Thyroid gland (tissue), 4 donors: Measurements from ENCODE around the gene POLD2. TPM values are rescaled to one million over a fixed set of nuclear protein-coding genes. Genes with fewer than 3 reads are reported as not detected.

Experiments used
- DNase-seq, 2 donors: peaks; one replicate each; pipeline ENCODE4 v3.0.0-alpha.2; 2019
- H3K27ac ChIP-seq, 3 donors: fragments of 200-600 bp; sonication (generic); 1 replicate in 2 of 3; 2 replicates in 1 of 3; pipeline ENCODE4 v1.5.1; 2016 to 2019; ENCODE audit warnings: mild to moderate bottlenecking in 1 of 3, moderate library complexity in 1 of 3
- H3K27me3 ChIP-seq: fragments of 200-600 bp; sonication (generic); one replicate; pipeline ENCODE4 v1.5.1; 2019
- H3K36me3 ChIP-seq, 2 donors: fragments of 200-600 bp; sonication (generic); one replicate each; pipeline ENCODE4 v1.5.1; 2016 to 2019
- H3K4me1 ChIP-seq, 2 donors: fragments of 200-600 bp; sonication (generic); one replicate each; pipeline ENCODE4 v1.5.1; 2017 to 2019
- H3K4me3 ChIP-seq, 3 donors: fragments of 200-600 bp; sonication (generic); replicated peaks in 1 of 3; 1 replicate in 2 of 3; 2 replicates in 1 of 3; pipeline ENCODE4 v1.5.1; 2016; ENCODE audit warnings: mild to moderate bottlenecking in 1 of 3
- H3K9me3 ChIP-seq: fragments of 200-600 bp; sonication (generic); one replicate; pipeline ENCODE4 v1.5.1; 2017
- POLR2A ChIP-seq, 2 donors: fragments of 450-650 bp; IDR thresholded peaks; one replicate each; pipeline ENCODE4 v1.6.1; 2017; ENCODE audit warnings: antibody characterized with exemption in 2 of 2, mild to moderate bottlenecking in 2 of 2, moderate library complexity in 1 of 2
- WGBS, 2 donors: methylation state at CpG; one replicate each; pipeline ENCODE4 v1.1.5; 2017; 5-methylcytosine and 5-hydroxymethylcytosine counted together
- intact Hi-C: fragments of 100-400 bp; cut with DNase I; formaldehyde crosslinking; loops from one replicate; pipeline ENCODE4 v1.15.1; 2023
- total RNA-seq, 4 donors: library from RNA; depleted of rRNA; stranded (reverse); fragments of >200 nt; gene quantifications; one replicate each; pipeline ENCODE4 v1.2.3, GENCODE V29; 2016
- TF ChIP-seq, protein P1 (sequence below), 6 experiments: fragments of 200-600 bp in 3 of 6; fragments of 450-650 bp in 3 of 6; sonication (generic) in 3 of 6; IDR thresholded peaks; one replicate each; pipeline ENCODE4 v1.5.1; 2016 to 2019; ENCODE audit warnings: antibody characterized with exemption in 6 of 6, mild to moderate bottlenecking in 2 of 6, inconsistent platforms in 1 of 6, moderate library complexity in 1 of 6

Gene POLD2
- total RNA-seq, 4 donors from 2014 or later = 48.8 to 65.8 (median 55.1) TPM

DNA sequence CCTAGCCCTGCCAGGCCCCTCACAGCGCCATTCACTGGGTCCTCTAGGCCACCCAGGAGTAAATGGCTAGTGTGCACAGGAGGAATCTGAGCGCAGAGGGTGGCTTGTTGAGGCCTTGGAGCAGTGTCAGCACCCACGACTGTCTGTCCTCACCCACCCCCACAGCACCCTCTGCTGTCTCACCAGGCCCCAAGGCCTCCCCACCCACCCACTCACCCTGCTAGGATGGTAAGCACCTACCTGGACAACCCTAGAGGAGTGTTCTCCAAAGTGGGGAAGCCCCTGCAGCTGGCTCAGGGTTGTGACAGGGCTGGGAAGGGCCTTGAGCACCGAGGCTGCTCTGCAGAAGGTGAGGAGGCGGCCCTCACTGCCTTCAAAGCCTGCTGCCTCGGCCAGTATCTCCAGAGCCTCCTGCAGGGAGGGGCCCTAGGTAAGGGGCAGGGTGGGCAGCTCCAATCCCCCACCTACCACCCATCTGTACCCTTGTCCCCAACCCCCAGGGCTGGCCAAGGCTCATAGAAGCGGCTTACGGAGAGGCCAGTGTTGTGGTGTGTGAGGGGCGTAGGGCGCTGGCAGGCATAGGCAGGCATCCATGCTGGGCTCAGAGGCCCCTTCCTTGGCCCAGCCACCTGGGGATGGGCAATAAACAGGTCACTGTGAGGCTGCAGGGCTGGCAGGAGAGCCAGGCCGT lies 43.9 kb downstream of the POLD2 start:
- Histone ChIP-seq H3K4me3 (no peak overlapping the region), H3K27ac (peak overlapping the region in 2 of 3 donors; percentile 8 to 62), H3K27me3 (no peaks in the 10 kb centered on the region), H3K4me1 (peaks cover 27 to 52% of the 10 kb centered on the region in 2 donors), H3K36me3 (peaks cover 23 to 31% of the 10 kb centered on the region in 2 donors), H3K9me3 (no peaks in the 10 kb centered on the region)
- TF ChIP-seq, protein P1, sequence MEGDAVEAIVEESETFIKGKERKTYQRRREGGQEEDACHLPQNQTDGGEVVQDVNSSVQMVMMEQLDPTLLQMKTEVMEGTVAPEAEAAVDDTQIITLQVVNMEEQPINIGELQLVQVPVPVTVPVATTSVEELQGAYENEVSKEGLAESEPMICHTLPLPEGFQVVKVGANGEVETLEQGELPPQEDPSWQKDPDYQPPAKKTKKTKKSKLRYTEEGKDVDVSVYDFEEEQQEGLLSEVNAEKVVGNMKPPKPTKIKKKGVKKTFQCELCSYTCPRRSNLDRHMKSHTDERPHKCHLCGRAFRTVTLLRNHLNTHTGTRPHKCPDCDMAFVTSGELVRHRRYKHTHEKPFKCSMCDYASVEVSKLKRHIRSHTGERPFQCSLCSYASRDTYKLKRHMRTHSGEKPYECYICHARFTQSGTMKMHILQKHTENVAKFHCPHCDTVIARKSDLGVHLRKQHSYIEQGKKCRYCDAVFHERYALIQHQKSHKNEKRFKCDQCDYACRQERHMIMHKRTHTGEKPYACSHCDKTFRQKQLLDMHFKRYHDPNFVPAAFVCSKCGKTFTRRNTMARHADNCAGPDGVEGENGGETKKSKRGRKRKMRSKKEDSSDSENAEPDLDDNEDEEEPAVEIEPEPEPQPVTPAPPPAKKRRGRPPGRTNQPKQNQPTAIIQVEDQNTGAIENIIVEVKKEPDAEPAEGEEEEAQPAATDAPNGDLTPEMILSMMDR (IDR thresholded peaks at IDR 0.05) = no peak
- TF ChIP-seq POLR2A (IDR thresholded peaks at IDR 0.05) = no peak
- no peak for DNase-seq
- intact Hi-C loops = loop anchor here (5.0 kb wide), 1 partner anchor 38 kb away; no protein-coding TSS in a partner anchor
- 85 to 87% methylated on average over 9 to 11 of the region's 11 CpGs for WGBS, 2 donors

GRCh38 chr7:44078521-44078920 lies 44.8 kb downstream of the POLD2 start:
- intact Hi-C loops = loop anchor here (5.0 kb wide), 1 partner anchor 39 kb away; no protein-coding TSS in a partner anchor
- H3K27me3 ChIP-seq = no peaks in the 10 kb centered on the region
- no peaks in the 10 kb centered on the region for H3K9me3 ChIP-seq
- H3K27ac ChIP-seq = peak overlapping the region; percentile 31 to 62 (median 60)
- DNase-seq = peak; percentile 86 to 87
- WGBS, 2 donors = 46 to 48% methylated on average over 8 of the region's 8 CpGs
- no peak for TF ChIP-seq POLR2A (IDR thresholded peaks at IDR 0.05)
- TF ChIP-seq, protein P1 (IDR thresholded peaks at IDR 0.05) = no peak
- no peak overlapping the region for H3K4me3 ChIP-seq
- H3K36me3 ChIP-seq = peaks cover 23 to 40% of the 10 kb centered on the region in 2 donors
- peaks cover 27 to 49% of the 10 kb centered on the region in 2 donors for H3K4me1 ChIP-seq

DNA sequence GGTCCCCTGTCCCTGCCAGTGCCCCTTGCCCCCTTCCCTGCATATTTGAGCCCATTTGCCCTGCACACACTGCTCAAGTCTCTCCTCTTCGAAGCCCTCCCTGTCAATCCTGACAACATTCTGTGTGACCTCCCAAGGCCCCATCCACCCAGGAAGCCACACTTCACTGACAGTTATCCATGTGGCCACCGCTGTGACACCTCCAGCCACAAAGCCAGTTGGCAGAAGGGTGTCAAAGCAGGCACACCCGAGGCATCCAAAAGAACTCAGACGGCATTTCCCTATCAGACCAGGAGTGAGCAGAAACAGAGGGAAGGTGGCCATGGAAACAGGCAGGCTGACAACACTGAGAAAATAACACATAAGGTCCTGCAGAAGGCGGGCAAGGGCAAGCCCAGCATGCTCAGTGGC lies 45.7 kb downstream of the POLD2 start:
- no peak overlapping the region for H3K4me3 ChIP-seq
- TF ChIP-seq, protein P1 (IDR thresholded peaks at IDR 0.05) = no peak
- no peak for TF ChIP-seq POLR2A (IDR thresholded peaks at IDR 0.05)
- H3K27me3 ChIP-seq = no peaks in the 10 kb centered on the region
- peaks cover 28 to 48% of the 10 kb centered on the region in 2 donors for H3K36me3 ChIP-seq
- WGBS, 2 donors = 83 to 87% methylated on average over 5 of the region's 5 CpGs
- intact Hi-C loops = loop anchor here (5.0 kb wide), 1 partner anchor 40 kb away; no protein-coding TSS in a partner anchor
- peaks cover 27 to 52% of the 10 kb centered on the region in 2 donors for H3K4me1 ChIP-seq
- H3K27ac ChIP-seq = peak overlapping the region in 2 of 3 donors; percentile 60 to 62
- no peaks in the 10 kb centered on the region for H3K9me3 ChIP-seq
- no peak for DNase-seq

GRCh38 chr7:44077061-44077460 lies 46.3 kb downstream of the POLD2 start:
- Histone ChIP-seq H3K9me3 (no peaks in the 10 kb centered on the region), H3K36me3 (peaks cover 28 to 49% of the 10 kb centered on the region in 2 donors), H3K4me1 (peaks cover 27 to 56% of the 10 kb centered on the region in 2 donors), H3K27ac (no peak overlapping the region), H3K27me3 (no peaks in the 10 kb centered on the region), H3K4me3 (no peak overlapping the region)
- intact Hi-C loops = loop anchor here (5.0 kb wide), 1 partner anchor 40 kb away; no protein-coding TSS in a partner anchor
- DNase-seq = no peak
- 92 to 97% methylated on average over 8 to 9 of the region's 9 CpGs for WGBS, 2 donors
- TF ChIP-seq, protein P1 (IDR thresholded peaks at IDR 0.05) = no peak
- no peak for TF ChIP-seq POLR2A (IDR thresholded peaks at IDR 0.05)
